ENCODE measurements around the gene COL20A1. TPM values are rescaled to one million over a fixed set of nuclear protein-coding genes. Genes with fewer than 3 reads are reported as not detected.
"Not testable (repeated sequence)": the region's sequence is repeated elsewhere in the genome, so short reads cannot be mapped to it uniquely, and the experiment has no call there.

Gene COL20A1
- total RNA-seq, 2 experiments from 2014 or later: not detected

- POLR2A ChIA-PET: interaction anchor here (0.6 kb wide), 1 partner anchor 15 kb away, joined by 3 read pairs; no protein-coding TSS in a partner anchor
- no peak overlapping the region for H3K4me3 Mint-ChIP-seq
- H3K27me3 Mint-ChIP-seq (ENCODE audit: low read depth): no peaks in the 10 kb centered on the region
- no peak overlapping the region for H3K27ac Mint-ChIP-seq
- peaks cover 6% of the 10 kb centered on the region for H3K9me3 Mint-ChIP-seq (ENCODE audit: insufficient read depth)
- DNase-seq (no peak), ATAC-seq (no peak)
- CTCF ChIA-PET: no interaction called here
- H3K36me3 Mint-ChIP-seq (ENCODE audit: low read depth): no peaks in the 10 kb centered on the region
- H3K4me1 Mint-ChIP-seq (ENCODE audit: low read depth): peaks cover 5% of the 10 kb centered on the region
Measured at GRCh38 chr20:63330084-63330760, 37.2 kb downstream of the COL20A1 start.

- Mint-ChIP-seq H3K4me1 (ENCODE audit: low read depth) (peaks cover 5% of the 10 kb centered on the region), H3K27ac (no peak overlapping the region), H3K4me3 (no peak overlapping the region), H3K36me3 (ENCODE audit: low read depth) (no peaks in the 10 kb centered on the region), H3K9me3 (ENCODE audit: insufficient read depth) (peaks cover 6% of the 10 kb centered on the region), H3K27me3 (ENCODE audit: low read depth) (no peaks in the 10 kb centered on the region)
- POLR2A ChIA-PET: no interaction called here
- no peak for ATAC-seq
- no peak for DNase-seq
- CTCF ChIA-PET: no interaction called here
Measured at GRCh38 chr20:63330940-63331339, 38.0 kb downstream of the COL20A1 start.

GRCh38 chr20:63331741-63332400 lies 38.9 kb downstream of the COL20A1 start:
- Mint-ChIP-seq H3K27me3 (ENCODE audit: low read depth) (peaks cover 4% of the 10 kb centered on the region), H3K27ac (no peak overlapping the region), H3K4me3 (no peak overlapping the region), H3K4me1 (ENCODE audit: low read depth) (peaks cover 3% of the 10 kb centered on the region), H3K36me3 (ENCODE audit: low read depth) (no peaks in the 10 kb centered on the region), H3K9me3 (ENCODE audit: insufficient read depth) (peaks cover 6% of the 10 kb centered on the region)
- ChIA-PET POLR2A (no interaction called here), CTCF (no interaction called here)
- ATAC-seq (no peak), DNase-seq (no peak)

DNA sequence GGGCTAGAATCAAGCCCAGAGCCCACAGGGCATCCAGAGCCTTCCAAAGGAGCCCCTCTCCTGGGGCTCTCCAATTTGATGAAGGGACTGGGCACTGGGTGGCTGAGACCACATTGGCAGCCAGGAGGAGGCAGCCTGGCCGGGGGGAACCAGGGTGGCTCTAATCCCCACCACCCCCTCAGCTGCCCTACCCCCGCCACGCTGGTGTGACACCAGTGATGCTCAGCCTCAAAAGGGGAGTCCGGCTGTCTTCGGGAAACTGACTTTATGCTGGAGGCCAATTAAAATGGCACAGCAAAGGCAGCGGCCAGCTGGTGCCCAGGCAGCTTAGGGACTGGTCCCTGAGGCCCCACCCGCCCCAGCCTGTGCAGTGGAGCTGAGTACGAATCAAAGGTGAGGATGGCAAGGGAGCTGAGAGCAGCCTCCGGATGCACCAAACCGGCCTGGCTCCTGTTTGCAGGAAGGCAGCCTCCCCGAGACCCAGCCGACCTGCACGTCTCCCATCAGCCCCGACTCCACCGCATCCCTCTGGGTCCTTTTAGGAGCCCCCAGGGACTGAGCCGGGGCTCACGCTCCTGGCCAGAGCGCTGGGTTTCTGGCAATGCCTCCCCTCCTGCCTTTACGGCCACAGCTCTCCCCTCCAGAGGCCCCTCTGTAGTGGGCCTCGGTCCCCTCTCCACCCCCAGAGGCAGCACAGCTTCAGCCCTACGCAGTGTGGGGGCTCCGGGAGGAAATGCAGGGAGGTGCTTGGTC lies 39.7 kb downstream of the COL20A1 start:
- peaks cover 4% of the 10 kb centered on the region for H3K27me3 Mint-ChIP-seq (ENCODE audit: low read depth)
- peaks cover 3% of the 10 kb centered on the region for H3K9me3 Mint-ChIP-seq (ENCODE audit: insufficient read depth)
- ChIA-PET CTCF (no interaction called here), POLR2A (no interaction called here)
- DNase-seq (no peak), ATAC-seq (no peak)
- H3K27ac Mint-ChIP-seq: no peak overlapping the region
- no peaks in the 10 kb centered on the region for H3K4me1 Mint-ChIP-seq (ENCODE audit: low read depth)
- no peak overlapping the region for H3K4me3 Mint-ChIP-seq
- H3K36me3 Mint-ChIP-seq (ENCODE audit: low read depth): no peaks in the 10 kb centered on the region

GRCh38 chr20:63333241-63333836 lies 40.4 kb downstream of the COL20A1 start:
- Mint-ChIP-seq H3K27me3 (ENCODE audit: low read depth) (peaks cover 7% of the 10 kb centered on the region), H3K4me3 (no peak overlapping the region), H3K36me3 (ENCODE audit: low read depth) (no peaks in the 10 kb centered on the region), H3K4me1 (ENCODE audit: low read depth) (no peaks in the 10 kb centered on the region), H3K9me3 (ENCODE audit: insufficient read depth) (peaks cover 3% of the 10 kb centered on the region), H3K27ac (no peak overlapping the region)
- ATAC-seq (no peak), DNase-seq (no peak)
- POLR2A ChIA-PET: no interaction called here
- CTCF ChIA-PET: no interaction called here

GRCh38 chr20:63334356-63334755 lies 41.4 kb downstream of the COL20A1 start:
- CTCF ChIA-PET: no interaction called here
- no peak for DNase-seq

GRCh38 chr20:63335060-63335459 lies 42.1 kb downstream of the COL20A1 start:
- CTCF ChIA-PET, ATAC-seq: not testable (repeated sequence)

More at GRCh38 chr20:63334356-63334755, 41.4 kb downstream of the COL20A1 start:
- H3K36me3 Mint-ChIP-seq (ENCODE audit: low read depth): no peaks in the 10 kb centered on the region
- H3K9me3 Mint-ChIP-seq (ENCODE audit: insufficient read depth): peaks cover 3% of the 10 kb centered on the region
- no peaks in the 10 kb centered on the region for H3K4me1 Mint-ChIP-seq (ENCODE audit: low read depth)
- no peak overlapping the region for H3K4me3 Mint-ChIP-seq
- no peak overlapping the region for H3K27ac Mint-ChIP-seq
- no peak for ATAC-seq
- peaks cover 9% of the 10 kb centered on the region for H3K27me3 Mint-ChIP-seq (ENCODE audit: low read depth)
- POLR2A ChIA-PET: no interaction called here

DNA sequence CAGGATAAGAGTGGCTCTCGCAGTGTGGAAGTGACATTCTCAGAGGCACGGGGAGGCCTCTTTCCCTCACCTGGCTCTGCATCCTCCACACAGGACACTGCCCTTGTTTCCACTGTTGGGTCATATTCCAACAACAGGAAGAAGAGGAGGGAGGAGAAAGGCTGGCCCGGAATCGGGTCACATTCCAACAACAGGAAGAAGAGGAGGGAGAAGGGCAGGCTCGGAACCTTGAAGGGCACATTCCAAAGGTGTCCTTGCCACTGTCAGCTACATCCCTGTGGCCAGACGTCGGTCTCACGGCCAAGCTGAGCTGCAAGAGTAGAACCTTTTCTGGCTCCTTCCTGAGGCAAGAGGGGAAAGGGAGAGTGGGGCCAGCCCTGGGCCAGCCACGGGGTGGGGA lies 42.7 kb downstream of the COL20A1 start:
- no peak overlapping the region for H3K4me3 Mint-ChIP-seq
- ATAC-seq (no peak), DNase-seq (no peak)
- H3K4me1 Mint-ChIP-seq (ENCODE audit: low read depth): no peaks in the 10 kb centered on the region
- H3K27me3 Mint-ChIP-seq (ENCODE audit: low read depth): peaks cover 9% of the 10 kb centered on the region
- ChIA-PET CTCF (no interaction called here), POLR2A (no interaction called here)
- H3K27ac Mint-ChIP-seq: no peak overlapping the region
- H3K9me3 Mint-ChIP-seq (ENCODE audit: insufficient read depth): peaks cover 3% of the 10 kb centered on the region
- no peaks in the 10 kb centered on the region for H3K36me3 Mint-ChIP-seq (ENCODE audit: low read depth)

More at GRCh38 chr20:63335060-63335459, 42.1 kb downstream of the COL20A1 start:
- H3K36me3 Mint-ChIP-seq (ENCODE audit: low read depth); H3K4me1 Mint-ChIP-seq (ENCODE audit: low read depth); H3K4me3 Mint-ChIP-seq; DNase-seq; H3K9me3 Mint-ChIP-seq (ENCODE audit: insufficient read depth); POLR2A ChIA-PET; H3K27me3 Mint-ChIP-seq (ENCODE audit: low read depth); H3K27ac Mint-ChIP-seq: not testable (repeated sequence)

- no peak for DNase-seq
- Mint-ChIP-seq H3K36me3 (ENCODE audit: low read depth) (no peaks in the 10 kb centered on the region), H3K4me3 (no peak overlapping the region), H3K9me3 (ENCODE audit: insufficient read depth) (peaks cover 3% of the 10 kb centered on the region), H3K4me1 (ENCODE audit: low read depth) (no peaks in the 10 kb centered on the region), H3K27me3 (ENCODE audit: low read depth) (peaks cover 9% of the 10 kb centered on the region), H3K27ac (no peak overlapping the region)
- no peak for ATAC-seq
- ChIA-PET POLR2A (no interaction called here), CTCF (no interaction called here)
Measured at GRCh38 chr20:63336232-63336752, 43.3 kb downstream of the COL20A1 start.

GRCh38 chr20:63337786-63338420 lies 44.9 kb downstream of the COL20A1 start:
- H3K4me3 Mint-ChIP-seq: no peak overlapping the region
- ATAC-seq: no peak
- CTCF ChIA-PET: no interaction called here
- no peaks in the 10 kb centered on the region for H3K36me3 Mint-ChIP-seq (ENCODE audit: low read depth)
- H3K4me1 Mint-ChIP-seq (ENCODE audit: low read depth): no peaks in the 10 kb centered on the region
- no peaks in the 10 kb centered on the region for H3K9me3 Mint-ChIP-seq (ENCODE audit: insufficient read depth)
- H3K27ac Mint-ChIP-seq: no peak overlapping the region
- no peak for DNase-seq
- peaks cover 9% of the 10 kb centered on the region for H3K27me3 Mint-ChIP-seq (ENCODE audit: low read depth)
- POLR2A ChIA-PET: no interaction called here

- H3K4me1 Mint-ChIP-seq (ENCODE audit: low read depth); H3K27me3 Mint-ChIP-seq (ENCODE audit: low read depth); H3K4me3 Mint-ChIP-seq; POLR2A ChIA-PET; DNase-seq; H3K36me3 Mint-ChIP-seq (ENCODE audit: low read depth); ATAC-seq; CTCF ChIA-PET; H3K9me3 Mint-ChIP-seq (ENCODE audit: insufficient read depth): not testable (repeated sequence)
- peak overlapping the region; percentile 39 for H3K27ac Mint-ChIP-seq
Measured at GRCh38 chr20:63339154-63340094, 46.4 kb downstream of the COL20A1 start.
